Keratinocyte (primary cell): ENCODE data around the gene GCNT2. TPM values are rescaled to one million over a fixed set of nuclear protein-coding genes. Genes with fewer than 3 reads are reported as not detected.

ENCODE experiments used
- DNase-seq: peaks from one replicate; pipeline ENCODE4 v3.0.0-alpha.2; 2011; ENCODE audit warnings: low read depth, missing footprints, low spot score
- FAIRE-seq: peaks from 2 replicates; lab custom pipeline; 2011; peaks lifted over from hg19 to GRCh38; lab: Jason Lieb, UNC
- H2AFZ ChIP-seq: 2 replicates; pipeline ENCODE4 v1.6.0; 2012; ENCODE audit warnings: low read length, control low read depth, inconsistent platforms; ENCODE audit not compliant: control insufficient read depth
- H3K27ac ChIP-seq: 2 replicates; pipeline ENCODE4 v1.5.1; 2011; ENCODE audit warnings: low read length; ENCODE audit not compliant: control insufficient read depth, insufficient read depth
- H3K27me3 ChIP-seq: 3 replicates; pipeline ENCODE4 v1.6.0; 2011; ENCODE audit warnings: low read length; ENCODE audit not compliant: control insufficient read depth, insufficient read depth; ENCODE audit errors: extremely low read depth
- H3K36me3 ChIP-seq, 2 experiments: 2 replicates in 1 of 2; 3 replicates in 1 of 2; pipeline ENCODE4 v1.5.1; 2011; ENCODE audit warnings: low read length in 2 of 2, mild to moderate bottlenecking in 1 of 2; ENCODE audit not compliant: control insufficient read depth in 2 of 2, insufficient read depth in 2 of 2; ENCODE audit errors: extremely low read depth in 1 of 2
- H3K4me1 ChIP-seq: 3 replicates; pipeline ENCODE4 v1.5.1; 2011; ENCODE audit warnings: low read length; ENCODE audit not compliant: control insufficient read depth, insufficient read depth; ENCODE audit errors: extremely low read depth
- H3K4me2 ChIP-seq: 3 replicates; pipeline ENCODE4 v1.6.0; 2011; ENCODE audit warnings: low read depth, low read length; ENCODE audit not compliant: control insufficient read depth, insufficient read depth; ENCODE audit errors: extremely low read depth
- H3K4me3 ChIP-seq, 3 experiments: fragments of 200-600 bp in 1 of 3; sonication (generic) in 1 of 3; 2 replicates in 2 of 3; 3 replicates in 1 of 3; pipeline ENCODE4 v1.5.1; 2011 to 2016; ENCODE audit warnings: low read length in 3 of 3, mild to moderate bottlenecking in 3 of 3, control low read depth in 2 of 3, inconsistent platforms in 1 of 3, low read depth in 1 of 3, mixed read lengths in 1 of 3, mixed run types in 1 of 3, moderate library complexity in 1 of 3; ENCODE audit not compliant: control insufficient read depth in 2 of 3, insufficient read depth in 2 of 3; ENCODE audit errors: extremely low read depth in 1 of 3
- H3K79me2 ChIP-seq: 2 replicates; pipeline ENCODE4 v1.6.0; 2012; ENCODE audit warnings: low read length; ENCODE audit not compliant: control insufficient read depth, insufficient read depth
- H3K9ac ChIP-seq: 3 replicates; pipeline ENCODE4 v1.6.0; 2011; ENCODE audit warnings: low read length; ENCODE audit not compliant: control insufficient read depth, insufficient read depth; ENCODE audit errors: extremely low read depth
- H3K9me1 ChIP-seq: 3 replicates; pipeline ENCODE4 v1.6.0; 2011; ENCODE audit warnings: low read length; ENCODE audit not compliant: control insufficient read depth, insufficient read depth; ENCODE audit errors: extremely low read depth
- H3K9me3 ChIP-seq: 2 replicates; pipeline ENCODE4 v1.5.1; 2012; ENCODE audit warnings: low read depth, low read length; ENCODE audit not compliant: control insufficient read depth
- H4K20me1 ChIP-seq: 3 replicates; pipeline ENCODE4 v1.6.0; 2011; ENCODE audit warnings: low read length; ENCODE audit not compliant: control insufficient read depth, insufficient read depth; ENCODE audit errors: extremely low read depth
- CTCF ChIP-seq, 3 experiments: IDR thresholded peaks in 1 of 3; conservative IDR thresholded peaks in 1 of 3; optimal IDR thresholded peaks in 1 of 3; 2 replicates in 2 of 3; 3 replicates in 1 of 3; pipeline versions ENCODE3 to v1.5.1; 2011; ENCODE audit warnings: low read length in 3 of 3, mild to moderate bottlenecking in 3 of 3, moderate library complexity in 2 of 3, control low read depth in 1 of 3, inconsistent platforms in 1 of 3; ENCODE audit not compliant: insufficient read depth in 2 of 3; ENCODE audit errors: extremely low read depth in 1 of 3
- EZH2 ChIP-seq: IDR thresholded peaks from one replicate; pipeline ENCODE4 v1.6.1; 2012; ENCODE audit warnings: inconsistent platforms, mild to moderate bottlenecking, low read length, moderate library complexity
- dilution Hi-C: fragments of 300-500 bp; cut with MboI; formaldehyde crosslinking; loops from one replicate; pipeline ENCODE4 v1.7.0; 2020; ENCODE audit warnings: low sequenced_read_pairs; ENCODE audit not compliant: extremely low pct_ligation_motif_present
- polyA plus RNA-seq, 5 experiments: library from polyadenylated mRNA; depleted of rRNA in 3 of 5; stranded (reverse) in 3 of 5; stranded (forward) in 1 of 5; unstranded in 1 of 5; fragments of >200 nt; gene quantifications; 1 replicate in 1 of 5; 2 replicates in 3 of 5; 3 replicates in 1 of 5; pipeline versions ENCODE4 v1.2.1 to v1.2.3, GENCODE V29; 2011 to 2012; ENCODE audit warnings: missing spikeins in 2 of 5, low read depth in 1 of 5, low replicate concordance in 1 of 5

Gene GCNT2
- polyA plus RNA-seq, 1 donor (not counting 4 experiments of a cell fraction or from before 2014, with no cell fraction given), result 7.3 TPM

GRCh38 chr6:10507715-10508114 lies 13.4 kb upstream of the GCNT2 start:
- Histone ChIP-seq H3K9me3 (no peaks in the 10 kb centered on the region), H3K9ac (no peak overlapping the region), H3K9me1 (no peaks in the 10 kb centered on the region), H3K27me3 (no peaks in the 10 kb centered on the region), H4K20me1 (no peaks in the 10 kb centered on the region), H3K4me3 (no peak overlapping the region), H3K27ac (no peak overlapping the region), H3K36me3 (no peaks in the 10 kb centered on the region), H3K79me2 (no peaks in the 10 kb centered on the region), H3K4me1 (no peaks in the 10 kb centered on the region), H2AFZ (no peak overlapping the region), H3K4me2 (no peak overlapping the region)
- dilution Hi-C loops, result no loop called here
- FAIRE-seq (no peak), DNase-seq (no peak)
- TF ChIP-seq EZH2 (no peak), CTCF (optimal IDR thresholded peaks at IDR 0.05 in 1 of 3, IDR thresholded peaks at IDR 0.05 in 1 of 3, conservative IDR thresholded peaks at IDR 0.05 in 1 of 3; ENCODE audit: extremely low read depth in 1 of 3, insufficient read depth in 2 of 3, low read length in 3 of 3) (no peak)

GRCh38 chr6:10510592-10511367 lies 10.4 kb upstream of the GCNT2 start:
- DNase-seq (no peak), FAIRE-seq (peak; percentile 81)
- Histone ChIP-seq H3K27ac (no peak overlapping the region), H3K4me3 (no peak overlapping the region), H3K27me3 (no peaks in the 10 kb centered on the region), H3K9me3 (no peaks in the 10 kb centered on the region), H4K20me1 (no peaks in the 10 kb centered on the region), H3K36me3 (no peaks in the 10 kb centered on the region), H3K4me2 (peak overlapping the region; percentile 42), H3K4me1 (no peaks in the 10 kb centered on the region), H3K9me1 (no peaks in the 10 kb centered on the region), H2AFZ (peak overlapping the region; percentile 19), H3K9ac (no peak overlapping the region), H3K79me2 (no peaks in the 10 kb centered on the region)
- dilution Hi-C loops, result no loop called here
- TF ChIP-seq EZH2 (no peak), CTCF (optimal IDR thresholded peaks at IDR 0.05 in 1 of 3, IDR thresholded peaks at IDR 0.05 in 1 of 3, conservative IDR thresholded peaks at IDR 0.05 in 1 of 3; ENCODE audit: extremely low read depth in 1 of 3, insufficient read depth in 2 of 3, low read length in 3 of 3) (peak; percentile 86 to 90 (median 88))
